K562 (cell line): ENCODE results near the gene FBRS. TPM values are rescaled to one million over a fixed set of nuclear protein-coding genes. Genes with fewer than 3 reads are reported as not detected.

Source experiments
- ARID1B ChIP-seq: fragments of 450-650 bp; IDR thresholded peaks from 2 replicates; pipeline ENCODE4 v1.6.1; 2016; ENCODE audit warnings: antibody characterized with exemption, mild to moderate bottlenecking, inconsistent platforms
- BHLHE40 ChIP-seq: IDR thresholded peaks from 2 replicates; pipeline ENCODE4 v1.6.1; 2011; ENCODE audit warnings: low read length, improper control_type of control experiment
- CBFA2T3 ChIP-seq: fragments of 450-650 bp; IDR thresholded peaks from 2 replicates; pipeline ENCODE4 v1.6.1; 2017
- CBX5 ChIP-seq: IDR thresholded peaks from 2 replicates; pipeline ENCODE4 v1.6.1; 2014; ENCODE audit warnings: low read depth, borderline replicate concordance
- COPS2 ChIP-seq: fragments of 450-650 bp; conservative IDR thresholded peaks from 2 replicates; pipeline ENCODE4 v1.6.1; 2016; ENCODE audit warnings: mild to moderate bottlenecking, moderate library complexity
- DLX4 ChIP-seq: fragments of 250-450 bp; sonication (Bioruptor Pico); IDR thresholded peaks from 2 replicates; pipeline ENCODE4 v1.6.1; 2021; ENCODE audit warnings: mild to moderate bottlenecking
- GTF3C2 ChIP-seq: IDR thresholded peaks from 3 replicates; pipeline ENCODE4 v1.6.1; 2011; ENCODE audit warnings: borderline replicate concordance, mild to moderate bottlenecking, moderate library complexity; ENCODE audit not compliant: insufficient read length; ENCODE audit errors: extremely low read depth
- HCFC1 ChIP-seq: IDR thresholded peaks from 2 replicates; pipeline ENCODE4 v1.6.1; 2012; ENCODE audit warnings: low read depth, low read length, improper control_type of control experiment
- HMG20A ChIP-seq: fragments of 450-650 bp; formaldehyde crosslinking; conservative IDR thresholded peaks from 2 replicates; pipeline ENCODE4 v1.4.0; 2020; ENCODE audit warnings: mild to moderate bottlenecking, mixed read lengths
- HNRNPUL1 ChIP-seq: fragments of 200-400 bp; formaldehyde crosslinking; IDR thresholded peaks from 2 replicates; pipeline ENCODE4 v1.6.1; 2017; ENCODE audit warnings: low read length
- MAFF ChIP-seq: IDR thresholded peaks from 2 replicates; pipeline ENCODE4 v1.6.1; 2012; ENCODE audit warnings: low read length, improper control_type of control experiment
- PCBP1 ChIP-seq: fragments of 200-400 bp; formaldehyde crosslinking; IDR thresholded peaks from 2 replicates; pipeline ENCODE4 v1.6.1; 2018; ENCODE audit warnings: mild to moderate bottlenecking, low read depth, low read length; ENCODE audit not compliant: poor library complexity, severe bottlenecking
- SAFB2 ChIP-seq: fragments of 200-400 bp; formaldehyde crosslinking; IDR thresholded peaks from 2 replicates; pipeline ENCODE4 v1.6.1; 2018; ENCODE audit warnings: borderline replicate concordance, low read length, low read depth, moderate library complexity; ENCODE audit not compliant: severe bottlenecking
- SMARCA4 ChIP-seq: fragments of 450-650 bp; IDR thresholded peaks from 2 replicates; pipeline ENCODE4 v1.6.1; 2016
- SOX6 ChIP-seq: fragments of 450-650 bp; IDR thresholded peaks from 2 replicates; pipeline ENCODE4 v1.6.1; 2014; ENCODE audit warnings: mild to moderate bottlenecking
- TAF1 ChIP-seq: IDR thresholded peaks from 2 replicates; pipeline ENCODE4 v1.6.1; 2011; ENCODE audit warnings: mild to moderate bottlenecking, low read length, moderate library complexity; ENCODE audit not compliant: insufficient read depth, control insufficient read depth, severe bottlenecking; ENCODE audit errors: extremely low read depth
- TAL1 ChIP-seq: fragments of 450-650 bp; IDR thresholded peaks from 2 replicates; pipeline ENCODE4 v1.6.1; 2016; ENCODE audit warnings: mild to moderate bottlenecking
- TCF3 ChIP-seq: sonication (generic); formaldehyde crosslinking; IDR thresholded peaks from 2 replicates; pipeline ENCODE4 v1.4.0; 2020; ENCODE audit warnings: mild to moderate bottlenecking, missing genetic modification reagents
- TEAD1 ChIP-seq, 2 experiments: fragments of 450-650 bp in 1 of 2; sonication (generic) in 1 of 2; formaldehyde crosslinking; IDR thresholded peaks; 2 replicates each; pipeline versions ENCODE4 v1.4.0 to v1.8.0; 2020 to 2022; ENCODE audit warnings: mild to moderate bottlenecking in 2 of 2, missing genetic modification reagents in 1 of 2
- ZC3H8 ChIP-seq: fragments of 450-650 bp; IDR thresholded peaks from 2 replicates; pipeline ENCODE4 v1.6.1; 2017
- ZFP30 ChIP-seq: fragments of 250-450 bp; sonication (Bioruptor Pico); IDR thresholded peaks from 2 replicates; pipeline ENCODE4 v1.8.0; 2022; ENCODE audit warnings: moderate library complexity, mild to moderate bottlenecking, inconsistent platforms, borderline replicate concordance
- ZNF263 ChIP-seq: sonication (generic); formaldehyde crosslinking; IDR thresholded peaks from 2 replicates; pipeline ENCODE4 v1.8.0; 2022; ENCODE audit warnings: mild to moderate bottlenecking, missing genetic modification reagents, borderline replicate concordance
- ZNF280A ChIP-seq: fragments of 450-650 bp; IDR thresholded peaks from 2 replicates; pipeline ENCODE4 v1.6.1; 2018; ENCODE audit warnings: mild to moderate bottlenecking, low read depth; ENCODE audit not compliant: partially characterized antibody
- ZNF41 ChIP-seq: fragments of 250-450 bp; sonication (Bioruptor Pico); conservative IDR thresholded peaks from 2 replicates; pipeline ENCODE4 v1.4.0; 2020; ENCODE audit warnings: mild to moderate bottlenecking
- ZZZ3 ChIP-seq: fragments of 450-650 bp; IDR thresholded peaks from 2 replicates; pipeline ENCODE4 v1.6.1; 2016; ENCODE audit warnings: antibody characterized with exemption, mild to moderate bottlenecking, moderate library complexity
- polyA plus RNA-seq, 8 experiments: library from polyadenylated mRNA; depleted of rRNA in 4 of 8; stranded (reverse) in 5 of 8; unstranded in 3 of 8; fragments of >200 nt; fragmentation: Nextera tagmentation in 2 of 8; fragmentation: Illumina TruSeq in 1 of 8; extraction: Ambion mirVana in 2 of 8; extraction: Trizol in 1 of 8; gene quantifications; 2 replicates each; pipeline versions ENCODE4 v1.2.1 to v1.2.3, GENCODE V29; 2011 to 2014; ENCODE audit warnings: inconsistent platforms in 1 of 8, missing spikeins in 1 of 8
- total RNA-seq, 7 experiments: library from RNA; depleted of rRNA in 6 of 7; stranded (reverse); fragments of >200 nt in 6 of 7; fragmentation: Illumina TruSeq in 2 of 7; extraction: Trizol in 2 of 7; gene quantifications; 2 replicates each; pipeline versions ENCODE4 v1.2.1 to v1.2.3, GENCODE V29; 2011 to 2021; ENCODE audit warnings: low replicate concordance in 1 of 7

FBRS gene
- total and polyA plus RNA-seq, 9 of the 15 experiments (the other 6 are each of a cell fraction or from before 2014, with no cell fraction given), result 0.32 to 59.5 (median 13.1) TPM

- TF ChIP-seq CBFA2T3 (peak; percentile 66), COPS2 (no peak), TCF3 (CRISPR knock-in tag) (peak; percentile 42; the same call in 1 of the 2 replicates), TAF1 (no peak), ZNF280A (no peak), MAFF (no peak), SAFB2 (no peak), ZNF41 (no peak), HNRNPUL1 (no peak), SMARCA4 (no peak), GTF3C2 (no peak), PCBP1 (no peak), TAL1 (peak; percentile 58), SOX6 (no peak), DLX4 (CRISPR knock-in tag) (no peak), TEAD1 (CRISPR knock-in tag; IDR thresholded peaks at IDR 0.05) (no peak), ZFP30 (CRISPR knock-in tag) (no peak), CBX5 (0 out of 2 replicates have a peak, but pooled peaks have one; percentile 25), HCFC1 (no peak), BHLHE40 (no peak), HMG20A (CRISPR knock-in tag) (no peak), ZC3H8 (no peak), ARID1B (peak; percentile 54), ZZZ3 (no peak), ZNF263 (no peak)
Measured at GRCh38 chr16:30623536-30624283, 34.5 kb upstream of the FBRS start (continued).
